A673 (cell line): ENCODE results near the gene FKBP14. TPM values are rescaled to one million over a fixed set of nuclear protein-coding genes. Genes with fewer than 3 reads are reported as not detected.

Source experiments
- BruUV-seq: library from RNA; stranded (reverse); fragments of 400-500 nt; replicated peaks from 2 replicates; lab custom pipeline; 2021; lab: Mats Ljungman, UMichigan
- CTCF ChIA-PET: fragments of 300-600 bp; sonication (Branson Sonifier 250); formaldehyde crosslinking; loops from one replicate; lab custom pipeline; 2022; ENCODE audit warnings: antibody characterized with exemption; lab: Charles Lee
- POLR2A ChIA-PET: fragments of 300-600 bp; sonication (Branson Sonifier 250); formaldehyde crosslinking; loops from one replicate; lab custom pipeline; 2022; ENCODE audit warnings: antibody characterized with exemption; ENCODE audit not compliant: low non-redundant PET; lab: Charles Lee
- DNase-seq: peaks from one replicate; pipeline ENCODE4 v3.0.0-alpha.2; 2015; ENCODE audit warnings: low spot score
- H3K27ac ChIP-seq: fragments of 200-600 bp; sonication (generic); 2 replicates; pipeline ENCODE4 v1.5.1; 2016; ENCODE audit warnings: mixed run types, low read depth, mild to moderate bottlenecking, mixed read lengths, antibody characterized with exemption, low read length; ENCODE audit not compliant: poor library complexity, severe bottlenecking
- H3K27me3 ChIP-seq: fragments of 200-600 bp; sonication (generic); replicated peaks from 2 replicates; pipeline ENCODE4 v1.6.1; 2017; ENCODE audit warnings: mixed run types, low read depth, mild to moderate bottlenecking, mixed read lengths, antibody characterized with exemption, low read length; ENCODE audit not compliant: insufficient read depth, poor library complexity
- H3K36me3 ChIP-seq: fragments of 200-600 bp; sonication (generic); 2 replicates; pipeline ENCODE4 v1.6.1; 2016; ENCODE audit warnings: mixed run types, mild to moderate bottlenecking, mixed read lengths, antibody characterized with exemption, low read length; ENCODE audit not compliant: insufficient read depth, poor library complexity, severe bottlenecking
- H3K4me1 ChIP-seq: fragments of 200-600 bp; sonication (generic); 2 replicates; pipeline ENCODE4 v1.6.1; 2017; ENCODE audit warnings: mixed run types, mild to moderate bottlenecking, mixed read lengths, antibody characterized with exemption, low read length; ENCODE audit not compliant: insufficient read depth, poor library complexity, severe bottlenecking
- H3K4me3 ChIP-seq: fragments of 200-600 bp; sonication (generic); 2 replicates; pipeline ENCODE4 v1.5.1; 2016; ENCODE audit warnings: low read depth, mixed run types, mild to moderate bottlenecking, mixed read lengths, low read length; ENCODE audit not compliant: poor library complexity, severe bottlenecking
- H3K9me3 ChIP-seq: fragments of 200-600 bp; sonication (generic); 2 replicates; pipeline ENCODE4 v1.6.1; 2016; ENCODE audit warnings: mixed run types, low read depth, mild to moderate bottlenecking, mixed read lengths, antibody characterized with exemption, low read length; ENCODE audit not compliant: poor library complexity, severe bottlenecking
- EZH2 ChIP-seq: fragments of 200-600 bp; sonication (generic); IDR thresholded peaks from 2 replicates; pipeline ENCODE4 v1.6.1; 2017; ENCODE audit warnings: borderline replicate concordance, low read depth, mild to moderate bottlenecking, mixed read lengths, antibody characterized with exemption, low read length; ENCODE audit not compliant: poor library complexity, severe bottlenecking
- intact Hi-C: fragments of 100-400 bp; cut with micrococcal nuclease; formaldehyde crosslinking; loops from one replicate; pipeline ENCODE4 v1.10.0; 2022; ENCODE audit not compliant: unreplicated experiment
- total RNA-seq: library from RNA; stranded (reverse); gene quantifications from 2 replicates; pipeline ENCODE4 v1.2.3, GENCODE V29; 2021
- TF ChIP-seq, protein P1 (sequence below): fragments of 300-800, 200-600 bp; sonication (generic); conservative IDR thresholded peaks from 2 replicates; pipeline ENCODE4 v1.5.1; 2017; ENCODE audit warnings: low read depth, mild to moderate bottlenecking, antibody characterized with exemption, low read length, moderate library complexity, mixed read lengths

FKBP14 gene
- total RNA-seq, 1 experiment from 2014 or later: 53.6 TPM

DNA sequence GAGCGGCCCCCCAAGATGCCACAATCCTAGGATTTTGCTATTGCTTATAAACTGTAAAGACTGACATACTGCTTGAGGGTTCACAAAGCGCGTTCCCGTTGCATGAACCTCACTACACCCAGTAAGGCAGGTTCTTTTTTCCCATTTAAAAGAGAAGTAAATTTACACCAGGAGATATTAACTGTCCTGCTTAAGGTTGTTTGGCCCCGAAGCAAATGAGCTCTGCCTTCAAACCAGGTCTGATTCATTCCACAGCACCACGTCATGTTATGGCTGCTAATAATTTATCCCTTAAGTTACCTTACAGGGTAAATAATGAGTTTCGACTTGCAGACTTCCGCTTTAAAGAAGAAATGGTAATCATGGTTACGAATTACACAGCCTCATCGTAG, 559 bp upstream of the FKBP14 start:
- CTCF ChIA-PET: no interaction called here
- intact Hi-C loops: loop anchor here (2.0 kb wide), 1 partner anchor 38 kb away; the partner anchor contains the start of gene SCRN1
- H3K27ac ChIP-seq: peak overlapping the region; percentile 81

DNA sequence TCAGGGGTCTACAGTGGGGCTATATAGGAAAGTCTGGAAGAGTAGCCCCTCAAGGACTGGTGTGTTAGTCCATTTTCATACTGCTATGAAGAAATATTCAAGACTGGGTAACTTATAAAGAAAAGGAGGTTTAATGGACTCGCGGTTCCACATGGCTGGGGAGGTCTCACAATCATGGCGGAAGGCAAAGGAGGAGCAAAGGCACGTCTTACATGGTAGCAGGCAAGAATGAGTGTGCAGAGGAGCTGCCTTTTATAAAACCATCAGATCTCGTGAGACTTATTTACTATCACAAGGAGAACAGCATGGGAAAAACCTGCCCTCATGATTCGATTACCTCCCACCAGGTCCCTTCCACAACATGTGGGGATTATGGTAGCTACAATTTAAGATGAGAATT, 3.0 kb downstream of the FKBP14 start:
- peaks cover under 1% of the 10 kb centered on the region for H3K36me3 ChIP-seq
- POLR2A ChIA-PET: no interaction called here
- CTCF ChIA-PET: no interaction called here
- H3K27me3 ChIP-seq: no peaks in the 10 kb centered on the region
- no TSS peak for BruUV-seq
- no peak overlapping the region for H3K27ac ChIP-seq
- H3K9me3 ChIP-seq: no peaks in the 10 kb centered on the region
- no peak overlapping the region for H3K4me3 ChIP-seq
- intact Hi-C loops: no loop called here
- DNase-seq: no peak
- peaks cover 13% of the 10 kb centered on the region for H3K4me1 ChIP-seq
- TF ChIP-seq, protein P1, sequence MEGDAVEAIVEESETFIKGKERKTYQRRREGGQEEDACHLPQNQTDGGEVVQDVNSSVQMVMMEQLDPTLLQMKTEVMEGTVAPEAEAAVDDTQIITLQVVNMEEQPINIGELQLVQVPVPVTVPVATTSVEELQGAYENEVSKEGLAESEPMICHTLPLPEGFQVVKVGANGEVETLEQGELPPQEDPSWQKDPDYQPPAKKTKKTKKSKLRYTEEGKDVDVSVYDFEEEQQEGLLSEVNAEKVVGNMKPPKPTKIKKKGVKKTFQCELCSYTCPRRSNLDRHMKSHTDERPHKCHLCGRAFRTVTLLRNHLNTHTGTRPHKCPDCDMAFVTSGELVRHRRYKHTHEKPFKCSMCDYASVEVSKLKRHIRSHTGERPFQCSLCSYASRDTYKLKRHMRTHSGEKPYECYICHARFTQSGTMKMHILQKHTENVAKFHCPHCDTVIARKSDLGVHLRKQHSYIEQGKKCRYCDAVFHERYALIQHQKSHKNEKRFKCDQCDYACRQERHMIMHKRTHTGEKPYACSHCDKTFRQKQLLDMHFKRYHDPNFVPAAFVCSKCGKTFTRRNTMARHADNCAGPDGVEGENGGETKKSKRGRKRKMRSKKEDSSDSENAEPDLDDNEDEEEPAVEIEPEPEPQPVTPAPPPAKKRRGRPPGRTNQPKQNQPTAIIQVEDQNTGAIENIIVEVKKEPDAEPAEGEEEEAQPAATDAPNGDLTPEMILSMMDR: no peak
- no peak for TF ChIP-seq EZH2

More for the DNA sequence above, 559 bp upstream of the FKBP14 start:
- BruUV-seq: no TSS peak
- Histone ChIP-seq H3K36me3 (no peaks in the 10 kb centered on the region), H3K4me1 (peaks cover 22% of the 10 kb centered on the region), H3K4me3 (peak overlapping the region; percentile 92), H3K27me3 (no peaks in the 10 kb centered on the region), H3K9me3 (no peaks in the 10 kb centered on the region)
- TF ChIP-seq, protein P1: no peak
- no peak for TF ChIP-seq EZH2
- POLR2A ChIA-PET: interaction anchor here (0.5 kb wide), 1 partner anchor 35 kb away, joined by 5 read pairs; no protein-coding TSS in a partner anchor
- DNase-seq: no peak

DNA sequence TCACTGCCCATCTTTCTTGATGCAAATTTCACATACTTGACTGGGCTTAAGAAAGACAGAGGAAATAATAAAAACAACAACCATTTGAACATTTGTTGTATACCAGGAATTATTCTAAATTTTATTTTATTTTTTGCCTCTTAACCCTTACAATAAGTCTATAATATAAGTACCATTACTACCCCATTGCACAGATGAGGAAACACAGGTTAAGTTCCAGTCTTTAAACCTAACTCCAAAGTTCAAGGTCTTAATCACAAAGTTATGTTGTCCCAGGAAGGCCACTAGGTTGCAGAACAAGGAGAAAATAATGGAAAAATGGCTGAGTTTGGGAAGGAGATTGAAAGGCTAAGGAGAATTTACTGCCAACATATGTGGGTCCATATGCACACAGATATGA, 3.5 kb downstream of the FKBP14 start:
- no TSS peak for BruUV-seq
- intact Hi-C loops: no loop called here
- no peak overlapping the region for H3K4me3 ChIP-seq
- no peak overlapping the region for H3K27ac ChIP-seq
- TF ChIP-seq, protein P1: no peak
- TF ChIP-seq EZH2: no peak
- H3K9me3 ChIP-seq: no peaks in the 10 kb centered on the region
- H3K4me1 ChIP-seq: peaks cover 13% of the 10 kb centered on the region
- DNase-seq: no peak
- POLR2A ChIA-PET: no interaction called here
- CTCF ChIA-PET: no interaction called here
- peaks cover 6% of the 10 kb centered on the region for H3K36me3 ChIP-seq
- no peaks in the 10 kb centered on the region for H3K27me3 ChIP-seq
